Activated CD8-positive, alpha-beta memory T cell treated with anti-CD3 and anti-CD28 coated beads for 48 hours (primary cell): Measurements from ENCODE around the gene PSMB4.
"Not testable (repeated sequence)": the region's sequence is repeated elsewhere in the genome, so short reads cannot be mapped to it uniquely, and the experiment has no call there.

Source experiments
- DNase-seq, 3 experiments: peaks; one replicate each; pipeline ENCODE4 v3.0.0-alpha.2; 2020; ENCODE audit warnings: low read depth in 2 of 3, low spot score in 2 of 3

Gene PSMB4

DNA sequence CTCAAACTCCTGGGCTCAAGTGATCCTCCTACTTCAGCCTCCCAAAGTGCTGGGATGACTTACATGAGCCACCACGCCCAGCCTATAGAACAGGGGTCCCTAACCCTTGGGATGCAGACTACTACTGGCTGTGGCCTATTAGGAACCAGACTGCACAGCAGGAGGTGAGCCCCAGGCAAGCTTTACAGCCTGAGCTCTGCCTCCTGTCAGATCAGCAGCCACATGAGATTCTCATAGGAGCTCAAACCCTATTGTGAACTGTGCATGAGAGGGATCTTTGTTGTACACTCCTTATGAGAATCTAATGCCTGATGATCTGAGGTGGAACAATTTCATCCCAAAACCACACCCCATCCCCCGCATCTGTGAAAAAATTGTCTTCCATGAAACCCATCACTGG, 13.4 kb upstream of the PSMB4 start:
- no peak for DNase-seq

DNA sequence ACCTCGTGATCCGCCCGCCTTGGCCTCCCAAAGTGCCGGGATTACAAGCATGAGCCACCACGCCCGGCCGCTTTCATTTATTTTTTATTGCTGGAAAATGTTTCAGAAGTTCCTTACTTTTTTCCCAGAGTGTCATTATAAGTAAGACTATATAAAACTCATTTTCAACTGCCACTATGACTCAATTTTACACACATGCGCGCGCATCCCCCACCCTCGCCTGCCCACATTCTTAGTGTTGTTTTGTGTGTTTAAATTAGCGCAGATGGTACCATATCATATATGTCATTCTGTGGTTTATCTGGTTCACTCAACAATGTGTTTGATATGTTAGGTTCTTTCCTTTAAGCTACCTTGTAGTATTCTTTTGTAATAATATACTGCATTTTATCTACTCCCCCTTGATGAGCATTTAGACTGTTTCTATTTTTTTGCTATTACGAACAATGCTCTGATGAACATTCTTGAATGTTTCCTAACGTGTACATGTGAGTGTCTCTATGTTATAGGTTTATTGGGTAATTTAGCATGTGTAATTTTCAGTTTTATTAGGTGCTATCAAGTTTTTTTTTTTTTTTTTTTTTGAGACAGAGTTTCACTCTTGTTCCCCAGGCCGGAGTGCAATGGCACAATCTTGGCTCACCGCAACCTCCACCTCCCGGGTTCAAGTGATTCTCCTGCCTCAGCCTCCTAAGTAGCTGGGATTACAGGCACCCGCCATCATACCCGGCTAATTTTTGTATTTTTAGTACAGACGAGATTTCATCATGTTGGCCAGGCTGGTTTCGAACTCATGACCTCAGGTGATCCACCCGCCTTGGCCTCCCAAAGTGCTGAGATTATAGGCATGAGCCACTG, 8.9 kb upstream of the PSMB4 start:
- DNase-seq: not testable (repeated sequence)

DNA sequence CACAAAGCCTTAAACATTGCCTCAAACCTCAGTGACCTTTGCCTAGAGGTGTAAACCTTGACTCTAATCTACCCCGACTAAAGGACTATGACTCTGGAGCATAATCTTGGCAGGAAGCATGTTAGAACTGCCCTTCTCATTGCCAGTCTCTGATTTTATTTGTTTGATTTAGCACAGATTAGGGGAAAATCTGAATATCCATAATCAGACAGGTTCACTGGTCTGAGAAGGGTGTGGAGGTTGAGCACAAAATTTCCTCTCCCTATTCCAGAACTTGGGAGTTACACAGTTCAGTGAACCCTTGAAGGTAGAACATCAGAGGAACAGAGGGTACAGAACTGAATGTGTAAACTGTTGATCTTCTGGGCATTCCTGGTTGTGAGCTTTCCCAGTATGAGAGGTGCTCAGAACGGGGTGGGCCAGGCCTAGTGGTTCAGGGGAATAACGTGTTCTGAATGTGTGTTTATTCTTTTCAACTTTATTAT, 8.3 kb upstream of the PSMB4 start:
- no peak for DNase-seq

DNA sequence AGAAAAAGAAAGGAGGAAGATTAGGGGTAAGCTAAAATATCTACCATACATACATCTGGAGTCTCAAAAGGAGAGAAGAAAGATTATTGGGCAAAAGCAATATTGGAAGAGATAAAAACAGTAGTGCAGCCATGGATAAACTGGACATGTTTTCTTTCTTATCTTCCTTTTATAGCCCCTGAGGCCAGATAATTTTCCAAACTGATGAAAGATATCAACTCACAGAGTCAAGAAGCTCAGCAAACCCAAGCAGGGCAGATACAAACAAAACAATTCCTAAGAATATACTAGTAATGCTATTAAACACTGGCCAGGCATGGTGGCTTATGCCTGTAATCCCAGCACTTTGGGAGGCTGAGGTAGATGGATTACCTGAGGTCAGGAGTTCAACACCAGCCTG, 5.8 kb upstream of the PSMB4 start:
- no peak for DNase-seq

DNA sequence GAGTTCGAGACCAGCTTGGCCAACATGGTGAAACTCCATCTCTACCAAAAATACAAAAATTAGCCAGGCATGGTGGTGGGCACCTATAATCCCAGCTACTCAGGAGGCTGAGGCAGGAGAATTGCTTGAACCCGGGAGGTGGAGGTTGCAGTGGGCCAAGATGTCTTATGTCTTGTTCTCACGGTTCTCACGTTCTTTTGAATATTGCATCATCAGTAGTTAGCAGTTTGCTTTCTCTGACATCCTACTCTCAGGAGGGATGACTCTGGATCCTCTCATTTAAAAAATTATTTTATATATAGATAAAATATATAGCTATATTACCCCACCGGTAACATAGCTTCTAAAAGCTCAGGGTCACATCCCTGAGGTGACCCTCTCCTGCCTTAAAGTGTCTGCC, 3.1 kb upstream of the PSMB4 start:
- not testable (repeated sequence) for DNase-seq

DNA sequence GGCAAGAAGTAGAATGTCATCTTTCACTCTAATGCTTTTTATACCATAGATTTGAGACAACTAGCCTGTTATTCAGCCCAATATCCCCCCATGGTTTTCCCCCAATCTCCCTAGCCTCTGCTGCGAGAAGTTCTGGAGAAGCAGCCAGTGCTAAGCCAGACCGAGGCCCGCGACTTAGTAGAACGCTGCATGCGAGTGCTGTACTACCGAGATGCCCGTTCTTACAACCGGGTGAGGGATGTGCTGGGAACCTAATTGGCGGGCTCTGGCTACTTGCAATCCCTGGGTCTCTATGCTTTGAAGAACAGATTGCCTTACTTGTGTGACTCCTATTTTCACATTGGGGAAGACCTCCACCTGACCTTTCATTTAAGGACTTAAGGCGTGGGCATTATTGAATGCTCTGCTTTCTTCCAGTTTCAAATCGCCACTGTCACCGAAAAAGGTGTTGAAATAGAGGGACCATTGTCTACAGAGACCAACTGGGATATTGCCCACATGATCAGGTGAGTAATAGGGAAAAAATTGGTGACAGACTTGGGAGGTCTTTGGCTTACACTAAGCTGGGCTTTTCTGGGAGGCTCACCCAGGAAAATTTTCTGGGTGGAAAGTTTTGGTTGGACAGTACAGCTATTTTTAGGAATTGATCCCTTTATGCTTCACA, 1.9 kb downstream of the PSMB4 start:
- DNase-seq: no peak

DNA sequence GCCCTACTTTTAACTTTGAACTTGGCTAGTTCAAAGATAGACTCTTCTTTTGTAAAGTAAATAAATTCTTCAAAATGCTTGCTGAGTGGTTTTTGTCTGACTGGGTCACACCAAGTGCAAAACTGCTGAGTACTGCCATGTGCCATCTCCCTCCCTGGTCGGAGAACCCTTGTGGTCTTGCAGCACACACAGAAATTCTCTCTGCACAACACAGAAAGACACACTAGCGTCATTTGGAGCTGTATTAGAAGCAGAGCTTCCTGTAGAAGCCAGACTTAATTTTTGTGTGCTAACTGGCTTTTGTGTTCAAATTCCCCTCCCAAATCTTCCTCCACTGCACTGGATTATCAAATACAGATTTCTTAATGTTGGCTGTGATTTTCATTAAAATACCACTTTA, 2.5 kb downstream of the PSMB4 start:
- DNase-seq: no peak

DNA sequence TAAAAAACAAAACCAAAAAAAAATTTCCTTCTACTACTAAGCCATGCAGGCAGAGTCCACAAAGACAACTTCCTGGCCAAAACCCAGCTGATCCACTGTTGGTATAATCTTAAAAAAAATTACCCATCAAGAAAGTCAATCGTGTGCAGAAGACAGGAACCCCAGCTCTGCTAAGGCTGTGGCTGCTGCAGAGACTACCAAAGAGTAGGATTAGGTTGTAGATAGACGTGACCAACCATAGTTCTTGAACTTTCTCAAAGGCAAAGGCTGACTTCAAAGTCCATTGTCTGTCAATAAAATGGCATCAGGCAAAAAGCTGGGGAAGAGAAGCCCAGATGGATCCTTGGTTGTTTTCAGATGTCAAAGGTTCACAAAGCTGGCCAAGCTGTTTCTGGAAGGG, 3.4 kb downstream of the PSMB4 start:
- no peak for DNase-seq

DNA sequence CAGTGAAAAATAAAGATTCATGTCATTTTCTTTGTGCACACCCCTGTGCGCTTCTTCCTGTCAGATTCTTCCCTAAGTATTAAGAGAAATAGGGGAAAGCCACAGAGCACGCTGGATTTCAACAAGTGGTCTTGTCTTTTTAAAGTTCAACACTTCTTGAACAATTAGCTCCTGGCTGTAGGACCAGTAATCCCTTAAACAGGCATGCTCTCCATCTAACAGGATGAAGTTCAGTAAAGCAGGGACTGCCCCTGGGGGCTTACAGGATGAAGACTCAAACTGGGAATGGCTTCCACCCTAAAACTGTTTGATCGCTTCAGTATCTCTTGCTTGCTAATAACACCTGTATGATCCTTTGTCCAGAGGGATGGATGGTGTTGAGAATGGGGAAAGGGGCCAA, 4.2 kb downstream of the PSMB4 start:
- no peak for DNase-seq

DNA sequence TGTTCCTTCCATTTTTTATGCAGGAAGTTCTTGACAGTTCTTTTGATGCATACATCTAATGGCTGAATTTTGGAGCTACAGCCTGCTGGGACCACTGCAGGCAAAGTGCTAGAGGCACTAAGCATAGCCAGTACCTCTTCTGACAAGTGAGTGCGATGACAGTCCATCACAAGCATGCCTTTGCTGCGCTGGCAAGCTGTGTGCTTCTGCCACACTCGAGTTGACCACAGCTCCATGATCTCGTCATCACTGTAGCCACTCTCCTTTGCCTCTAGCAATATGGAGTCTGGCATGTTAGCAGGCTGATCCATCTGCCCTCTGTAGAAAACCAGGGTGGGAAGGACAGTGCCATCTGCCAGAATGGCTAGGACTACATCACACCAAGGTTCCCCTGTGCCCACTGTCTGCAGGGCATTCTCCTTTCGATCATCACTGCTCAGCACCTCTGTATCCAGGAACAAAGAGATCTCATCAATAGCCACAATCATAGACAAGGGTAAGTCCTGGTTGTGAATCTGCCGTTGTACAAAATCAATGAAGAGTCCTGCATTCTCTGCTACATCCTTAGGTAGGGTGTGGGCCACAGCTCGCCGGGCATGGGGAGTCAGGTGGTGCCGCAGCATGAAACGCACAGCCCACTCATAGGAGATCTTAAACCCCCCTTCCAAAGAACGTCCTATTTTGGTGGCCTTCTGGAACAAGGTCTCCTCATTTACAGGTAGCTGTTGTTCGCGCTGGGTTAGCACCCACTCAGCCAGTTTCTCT, 6.0 kb downstream of the PSMB4 start:
- no peak for DNase-seq

DNA sequence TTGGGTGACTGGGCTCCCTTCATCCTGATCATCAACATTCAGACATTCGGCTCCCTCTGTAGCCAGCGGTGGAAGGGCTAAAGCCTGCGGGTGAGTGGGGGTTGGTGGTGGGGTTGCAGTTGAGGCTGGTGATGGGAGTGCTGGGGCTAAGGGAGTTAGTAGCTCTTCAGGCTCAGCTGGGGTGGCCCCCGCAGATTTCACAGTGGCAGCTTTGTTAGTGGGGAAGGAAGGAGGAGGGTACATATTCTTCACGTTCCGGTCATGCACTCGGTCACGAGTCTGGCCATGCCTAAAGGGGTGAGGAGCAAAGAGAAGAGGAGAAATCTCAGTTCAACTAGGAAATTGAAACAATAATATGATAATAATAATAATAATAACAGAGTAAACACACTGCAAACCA, 6.8 kb downstream of the PSMB4 start:
- no peak for DNase-seq

DNA sequence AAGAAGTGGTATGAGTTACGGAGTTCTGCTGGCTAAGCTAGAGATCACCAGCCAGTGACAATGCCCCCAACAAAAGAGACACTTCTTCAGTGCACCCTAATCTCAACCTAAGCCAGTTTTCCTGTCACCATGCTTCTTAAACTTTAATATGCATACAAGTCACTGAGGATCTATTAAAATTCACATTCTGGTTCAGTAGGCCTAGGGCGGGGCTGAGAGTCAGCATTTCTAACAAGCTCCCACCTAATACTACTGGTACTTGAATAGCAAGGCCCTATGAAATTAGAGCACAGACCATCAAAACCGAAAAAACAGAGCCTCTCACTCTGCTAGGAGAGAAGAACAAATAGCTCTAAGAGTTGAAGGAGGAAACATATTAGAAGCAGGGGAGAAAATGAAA, 7.9 kb downstream of the PSMB4 start:
- DNase-seq: no peak

DNA sequence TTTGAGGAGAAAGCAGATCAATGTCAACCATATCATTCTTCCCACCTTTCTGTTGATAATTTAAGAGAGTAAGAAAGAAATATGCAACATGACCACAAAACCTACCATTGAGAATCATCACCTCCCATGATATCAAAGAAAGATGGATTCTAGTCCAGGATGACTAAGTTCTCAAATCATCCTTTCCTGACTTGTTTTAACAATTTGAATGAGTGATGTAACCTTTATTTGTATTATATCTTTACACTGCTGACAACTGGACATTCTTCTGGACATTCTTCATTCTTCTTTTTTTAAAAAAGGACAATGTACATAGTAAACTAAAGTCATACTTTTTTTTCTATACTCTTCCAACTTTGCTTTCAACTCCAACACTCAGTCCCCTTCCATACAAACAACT, 9.5 kb downstream of the PSMB4 start:
- DNase-seq: no peak

DNA sequence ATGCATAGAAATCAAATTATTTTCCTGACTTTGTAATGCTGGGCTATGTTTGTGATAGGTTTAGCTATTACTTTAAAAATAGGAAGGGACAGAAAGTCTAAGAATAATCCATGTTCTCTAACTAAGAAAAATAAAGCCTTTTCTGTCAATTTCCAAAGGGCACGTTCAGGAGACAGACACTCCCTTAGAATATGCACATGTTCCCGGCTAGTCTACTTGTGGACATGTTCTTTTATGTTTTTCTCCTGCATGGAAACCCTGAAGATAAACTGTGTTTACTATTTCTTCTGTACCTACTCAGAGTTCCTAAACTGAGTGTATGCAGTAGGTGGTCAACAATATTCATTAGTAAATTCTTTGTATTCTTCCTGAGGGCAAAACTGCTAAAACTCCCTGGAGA, 12.5 kb downstream of the PSMB4 start:
- no peak for DNase-seq

DNA sequence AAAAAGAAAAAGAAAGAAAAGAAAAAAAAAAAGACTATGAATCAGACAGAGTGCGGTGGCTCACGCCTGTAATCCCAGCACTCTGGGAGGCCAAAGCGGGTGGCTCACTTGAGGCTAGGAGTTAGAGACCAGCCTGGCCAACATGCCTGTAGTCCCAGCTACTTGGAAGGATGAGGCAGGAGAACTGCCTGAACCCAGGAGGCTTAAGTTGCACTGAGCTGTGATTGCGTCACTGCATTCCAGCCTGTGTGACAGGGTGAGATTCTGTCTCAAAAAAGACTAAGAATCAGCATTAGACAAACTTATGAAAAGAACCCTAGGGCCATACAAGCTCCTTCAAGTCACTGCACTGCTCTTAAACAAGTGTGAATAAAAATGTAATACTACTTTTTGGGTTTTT, 16.9 kb downstream of the PSMB4 start:
- DNase-seq: no peak

DNA sequence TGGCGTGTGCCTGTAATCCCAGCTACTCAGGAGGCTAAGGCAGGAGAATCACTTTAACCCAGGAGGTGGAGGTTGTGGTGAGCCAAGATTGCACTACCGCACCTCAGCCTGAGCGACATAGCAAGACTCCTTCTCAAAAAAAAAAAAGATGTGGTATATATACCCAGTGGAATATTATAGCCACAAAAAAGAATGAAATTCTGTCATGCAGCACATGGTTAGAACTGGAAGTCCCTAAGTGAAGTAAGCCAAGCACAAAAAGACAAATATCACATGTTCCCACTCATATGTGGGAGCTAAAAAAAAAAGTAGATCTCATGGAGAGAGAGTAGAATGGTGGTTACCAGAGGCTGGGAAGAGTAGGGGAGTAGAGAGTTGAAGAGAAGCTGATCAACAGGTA, 18.7 kb downstream of the PSMB4 start:
- DNase-seq: no peak

DNA sequence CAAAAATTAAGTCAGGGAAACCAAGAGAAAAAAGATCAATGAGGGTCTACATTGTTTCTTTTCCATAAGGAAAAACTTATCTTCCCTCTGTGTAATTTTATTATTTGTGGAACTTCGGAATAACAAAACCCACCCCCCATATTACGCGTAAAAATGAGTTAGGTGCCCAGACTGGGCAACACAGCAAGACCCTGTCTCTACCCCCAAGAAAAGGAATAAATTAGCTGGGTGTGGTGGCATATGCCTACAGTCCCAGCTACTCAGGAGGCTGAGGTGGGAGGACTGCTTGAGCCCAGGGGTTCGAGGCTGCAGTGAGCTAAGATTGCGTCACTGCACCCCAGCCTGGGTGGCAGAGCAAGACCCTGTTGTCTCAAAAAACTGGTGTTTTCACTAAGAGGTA, 20.4 kb downstream of the PSMB4 start:
- no peak for DNase-seq

DNA sequence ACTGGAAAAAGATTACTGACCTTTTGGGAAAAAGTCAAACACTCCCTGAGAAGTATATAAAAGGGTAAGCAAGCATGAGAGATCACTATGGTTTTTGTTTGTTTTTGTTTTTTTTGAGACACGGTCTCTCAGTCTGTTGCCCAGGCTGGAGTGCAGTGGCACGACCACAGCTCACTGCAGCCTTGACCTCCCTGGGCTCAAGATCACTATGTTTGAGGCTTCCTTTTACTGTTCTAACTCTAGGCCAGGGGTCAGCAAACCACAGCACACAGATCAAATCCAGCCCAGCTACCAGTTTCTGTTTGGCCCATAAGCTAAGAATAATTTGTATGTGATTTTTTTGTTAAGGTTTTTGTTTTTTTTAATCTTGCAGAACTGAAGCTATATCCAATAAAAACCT, 25.7 kb downstream of the PSMB4 start:
- DNase-seq: no peak

DNA sequence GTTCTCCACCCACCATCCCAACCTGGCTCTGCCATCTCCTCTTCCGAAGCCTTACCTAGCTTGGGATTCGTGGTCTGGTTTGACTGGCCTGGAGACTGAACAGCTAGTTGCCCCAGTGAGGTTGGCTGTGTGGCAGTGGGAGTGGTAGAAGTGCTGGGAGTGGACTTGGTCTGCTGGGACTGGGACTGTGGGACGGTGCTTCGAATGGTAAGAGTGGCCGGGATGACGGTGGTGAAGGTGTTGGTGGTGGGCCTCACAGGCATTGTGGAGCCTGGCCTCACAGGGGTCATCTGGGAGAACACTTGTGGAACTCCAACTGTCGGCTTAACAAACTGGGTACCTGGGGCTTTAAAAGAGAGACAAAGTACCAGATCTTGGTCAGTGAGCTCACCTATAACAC, 28.7 kb downstream of the PSMB4 start:
- no peak for DNase-seq

DNA sequence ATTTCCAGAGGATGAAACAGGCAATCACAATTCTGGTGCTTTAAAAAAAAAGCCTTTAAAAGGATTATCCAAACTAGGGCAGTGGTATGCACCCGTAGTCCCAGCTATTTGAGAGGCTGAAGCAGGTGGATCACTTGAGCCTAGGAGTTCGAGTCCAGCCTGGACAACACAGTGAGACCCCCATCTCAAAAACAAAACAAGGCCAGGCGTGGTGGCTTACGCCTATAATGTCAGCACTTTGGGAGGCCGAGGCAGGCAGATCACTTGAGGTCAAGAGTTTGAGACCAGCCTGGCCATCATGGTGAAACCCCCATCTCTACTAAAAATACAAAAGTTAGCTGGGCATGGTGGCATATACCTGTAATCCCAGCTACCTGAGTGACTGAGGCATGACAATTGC, 34.5 kb downstream of the PSMB4 start:
- DNase-seq: not testable (repeated sequence)

DNA sequence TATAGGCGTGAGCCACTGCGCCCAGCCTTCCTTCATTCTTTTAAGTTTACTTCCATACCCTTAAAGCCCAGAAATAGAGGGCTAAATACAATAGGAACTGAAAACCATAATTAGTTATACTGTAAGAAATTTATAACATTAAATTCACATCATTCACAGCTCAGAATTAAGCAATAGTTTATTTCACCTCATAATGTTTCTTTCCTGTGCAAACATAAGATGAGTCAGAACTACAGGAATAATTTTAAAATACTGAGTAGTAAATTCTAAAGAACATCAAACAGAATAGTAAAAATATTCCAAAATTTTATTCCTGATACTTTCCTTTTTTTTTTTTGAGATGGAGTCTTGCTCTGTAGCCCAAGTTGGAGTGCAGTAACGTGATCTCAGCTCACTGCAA, 35.8 kb downstream of the PSMB4 start:
- DNase-seq: no peak

DNA sequence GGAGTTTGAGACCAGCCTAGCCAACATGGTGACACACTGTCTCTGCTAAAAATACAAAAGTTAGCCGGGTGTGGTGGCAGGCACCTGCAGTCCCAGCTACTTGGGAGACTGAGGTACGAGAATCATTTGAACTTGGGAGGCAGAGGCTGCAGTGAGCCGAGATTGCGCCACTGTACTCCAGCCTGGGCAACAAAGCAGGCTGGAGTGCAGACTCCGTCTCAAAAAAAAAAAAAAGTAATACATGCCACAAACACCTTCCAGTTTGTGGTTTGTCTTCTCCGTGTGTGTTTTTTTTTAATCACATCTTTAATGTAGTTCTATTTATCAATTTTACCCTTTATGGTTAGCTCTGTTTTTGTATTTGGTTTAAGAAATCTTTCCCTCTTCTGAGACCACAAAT, 37.6 kb downstream of the PSMB4 start:
- DNase-seq: no peak
